HepG2 (cell line): ENCODE data around the gene PSMD6. TPM values are rescaled to one million over a fixed set of nuclear protein-coding genes. Genes with fewer than 3 reads are reported as not detected.

Experiments
- ATAC-seq: fragments of 200-7000 bp; cut with Tn5 transposase; 3 replicates; pipeline ENCODE4 v1.9.1; 2020; ENCODE audit warnings: mild to moderate bottlenecking, moderate library complexity
- BruUV-seq: library from RNA; stranded (reverse); fragments of 400-500 nt; replicated peaks from 2 replicates; lab custom pipeline; 2021; lab: Mats Ljungman, UMichigan
- CTCF ChIA-PET: fragments of 300-600 bp; formaldehyde crosslinking; extraction: SDS; loops from one replicate; lab custom pipeline; 2021; ENCODE audit warnings: low total read pairs, inconsistent platforms, low intra/inter-chr PET ratio; lab: Yijun Ruan, JAX
- POLR2A ChIA-PET: fragments of 350-600 bp; sonication (Branson Sonifier 250); formaldehyde crosslinking; loops from one replicate; lab custom pipeline; 2020; ENCODE audit warnings: antibody characterized with exemption, inconsistent platforms; lab: Yijun Ruan, JAX
- DNase-seq: peaks from one replicate; pipeline ENCODE4 v3.0.0-alpha.2; 2015; ENCODE audit warnings: low spot score
- FAIRE-seq: peaks from 3 replicates; lab custom pipeline; 2011; peaks lifted over from hg19 to GRCh38; lab: Jason Lieb, UNC
- H2AFZ ChIP-seq: one replicate; pipeline ENCODE4 v1.6.1; 2011; ENCODE audit warnings: low read length, inconsistent platforms
- H3K27ac ChIP-seq: fragments of 300-600 bp; 3 replicates; pipeline ENCODE4 v1.8.0; 2011; ENCODE audit warnings: mixed run types, mild to moderate bottlenecking, mixed read lengths, low read length, inconsistent platforms; ENCODE audit not compliant: insufficient read depth; ENCODE audit errors: extremely low read length
- H3K27me3 ChIP-seq, 2 experiments: fragments of 200-600 bp in 1 of 2; 2 replicates in 1 of 2; 3 replicates in 1 of 2; pipeline versions ENCODE4 v1.6.0 to v1.8.0; 2011; ENCODE audit warnings: low read length in 2 of 2, mild to moderate bottlenecking in 2 of 2, moderate library complexity in 2 of 2, inconsistent platforms in 1 of 2; ENCODE audit not compliant: insufficient read depth in 2 of 2, control insufficient read depth in 1 of 2
- H3K36me3 ChIP-seq, 2 experiments: fragments of 200-600 bp in 1 of 2; replicated peaks in 1 of 2; 2 replicates in 1 of 2; 3 replicates in 1 of 2; pipeline versions ENCODE4 v1.5.1 to v1.8.0; 2011; ENCODE audit warnings: low read length in 2 of 2, inconsistent platforms in 1 of 2; ENCODE audit not compliant: insufficient read depth in 2 of 2, control insufficient read depth in 1 of 2
- H3K4me1 ChIP-seq: 2 replicates; pipeline ENCODE4 v1.5.1; 2012; ENCODE audit warnings: low read length, inconsistent platforms; ENCODE audit not compliant: insufficient read depth
- H3K4me2 ChIP-seq: 2 replicates; pipeline ENCODE4 v1.6.0; 2011; ENCODE audit warnings: low read depth, low read length, inconsistent platforms
- H3K4me3 ChIP-seq, 3 experiments: fragments of 200-600 bp in 1 of 3; sonication (generic), shearing (Covaris generic) in 1 of 3; replicated peaks in 1 of 3; 2 replicates each; pipeline ENCODE4 v1.5.1; 2011 to 2016; ENCODE audit warnings: low read length in 3 of 3, inconsistent platforms in 2 of 3, low read depth in 2 of 3, mild to moderate bottlenecking in 2 of 3, control low read depth in 1 of 3, mixed read lengths in 1 of 3; ENCODE audit not compliant: insufficient read depth in 1 of 3
- H3K79me2 ChIP-seq: one replicate; pipeline ENCODE4 v1.6.1; 2011; ENCODE audit warnings: low read length, inconsistent platforms; ENCODE audit not compliant: insufficient read depth
- H3K9ac ChIP-seq: 2 replicates; pipeline ENCODE4 v1.6.0; 2011; ENCODE audit warnings: mild to moderate bottlenecking, low read depth, low read length, inconsistent platforms; ENCODE audit not compliant: insufficient read depth
- H3K9me3 ChIP-seq: 2 replicates; pipeline ENCODE4 v1.5.1; 2012; ENCODE audit warnings: mild to moderate bottlenecking, low read length
- H4K20me1 ChIP-seq: 2 replicates; pipeline ENCODE4 v1.6.0; 2011; ENCODE audit warnings: inconsistent platforms, mild to moderate bottlenecking, low read length, moderate library complexity; ENCODE audit not compliant: insufficient read depth
- GATA4 ChIP-seq: sonication (generic); IDR thresholded peaks from 2 replicates; pipeline ENCODE4 v1.6.1; 2016; ENCODE audit warnings: antibody characterized with exemption, low read depth, borderline replicate concordance
- NCOA1 ChIP-seq: sonication (generic); formaldehyde crosslinking; IDR thresholded peaks from 2 replicates; pipeline ENCODE4 v1.9.0; 2021; ENCODE audit warnings: missing genetic modification reagents
- NFKBIZ ChIP-seq: IDR thresholded peaks from 2 replicates; pipeline ENCODE4 v1.6.1; 2018; ENCODE audit warnings: missing genetic modification reagents, missing compliant biosample characterization
- NR2F1 ChIP-seq, 2 experiments: fragments of 450-650 bp in 1 of 2; formaldehyde crosslinking in 1 of 2; IDR thresholded peaks; 2 replicates each; pipeline versions ENCODE4 v1.5.0 to v1.6.1; 2016 to 2020; ENCODE audit warnings: mild to moderate bottlenecking in 1 of 2, missing compliant biosample characterization in 1 of 2, missing genetic modification reagents in 1 of 2, moderate library complexity in 1 of 2
- XBP1 ChIP-seq: sonication (generic); formaldehyde crosslinking; IDR thresholded peaks from 2 replicates; pipeline ENCODE4 v1.5.0; 2020; ENCODE audit warnings: missing genetic modification reagents
- ZKSCAN8 ChIP-seq: IDR thresholded peaks from 2 replicates; pipeline ENCODE4 v1.6.1; 2016; ENCODE audit warnings: borderline replicate concordance, missing genetic modification reagents, missing compliant biosample characterization
- ZNF329 ChIP-seq: sonication (generic); formaldehyde crosslinking; IDR thresholded peaks from 2 replicates; pipeline ENCODE4 v1.9.0; 2021; ENCODE audit warnings: low read depth, mild to moderate bottlenecking, missing genetic modification reagents
- ZNF670 ChIP-seq: sonication (generic); formaldehyde crosslinking; IDR thresholded peaks from 2 replicates; pipeline ENCODE4 v1.8.0; 2022; ENCODE audit warnings: mild to moderate bottlenecking, missing genetic modification reagents, borderline replicate concordance
- ZNF782 ChIP-seq: sonication (generic); formaldehyde crosslinking; IDR thresholded peaks from 2 replicates; pipeline ENCODE4 v1.4.0; 2020; ENCODE audit warnings: missing genetic modification reagents, mild to moderate bottlenecking, borderline replicate concordance
- WGBS: methylation state at CpG from one replicate; pipeline ENCODE4 v1.1.6; 2017; ENCODE audit warnings: low lambda C conversion rate; 5-methylcytosine and 5-hydroxymethylcytosine counted together
- in situ Hi-C: cut with HindIII; loops from 2 replicates; pipeline ENCODE4 v1.10.0; 2017; ENCODE audit warnings: low pct_unique_long_range_greater_than_20kb; ENCODE audit not compliant: extremely low pct_ligation_motif_present
- intact Hi-C: fragments of 100-400 bp; cut with micrococcal nuclease; formaldehyde crosslinking; loops from one replicate; pipeline ENCODE4 v1.10.0; 2022; ENCODE audit not compliant: unreplicated experiment
- polyA plus RNA-seq, 8 experiments: library from polyadenylated mRNA; depleted of rRNA in 3 of 8; stranded (reverse) in 7 of 8; unstranded in 1 of 8; fragments of >200 nt; fragmentation: Illumina TruSeq in 4 of 8; extraction: Trizol in 4 of 8; gene quantifications; 2 replicates each; pipeline versions ENCODE4 v1.2.1 to v1.2.3, GENCODE V29; 2011 to 2016; ENCODE audit warnings: low read depth in 4 of 8, missing spikeins in 1 of 8, mixed read lengths in 1 of 8; ENCODE audit not compliant: insufficient read depth in 1 of 8
- total RNA-seq, 5 experiments: library from RNA; depleted of rRNA; stranded (reverse); fragments of >200 nt; fragmentation: Illumina TruSeq; extraction: Trizol; gene quantifications; 2 replicates each; pipeline ENCODE4 v1.2.3, GENCODE V29; 2016; ENCODE audit warnings: low read depth in 1 of 5
- TF ChIP-seq, protein P1 (sequence below): sonication (generic); formaldehyde crosslinking; IDR thresholded peaks from 2 replicates; pipeline ENCODE4 v1.5.1; 2020; ENCODE audit warnings: mild to moderate bottlenecking, missing genetic modification reagents
- TF ChIP-seq, protein P2 (sequence below): sonication (generic); formaldehyde crosslinking; IDR thresholded peaks from 2 replicates; pipeline ENCODE4 v1.5.0; 2020; ENCODE audit warnings: mild to moderate bottlenecking, missing genetic modification reagents, moderate library complexity
- TF ChIP-seq, protein P3 (sequence below): sonication (generic); formaldehyde crosslinking; IDR thresholded peaks from 2 replicates; pipeline ENCODE4 v1.5.1; 2020; ENCODE audit warnings: mild to moderate bottlenecking, missing genetic modification reagents, moderate library complexity

The PSMD6 gene
- total and polyA plus RNA-seq, 2 of the 13 experiments (the other 11 are each of a cell fraction or from before 2014, with no cell fraction given), result 36.8 to 117 TPM

DNA sequence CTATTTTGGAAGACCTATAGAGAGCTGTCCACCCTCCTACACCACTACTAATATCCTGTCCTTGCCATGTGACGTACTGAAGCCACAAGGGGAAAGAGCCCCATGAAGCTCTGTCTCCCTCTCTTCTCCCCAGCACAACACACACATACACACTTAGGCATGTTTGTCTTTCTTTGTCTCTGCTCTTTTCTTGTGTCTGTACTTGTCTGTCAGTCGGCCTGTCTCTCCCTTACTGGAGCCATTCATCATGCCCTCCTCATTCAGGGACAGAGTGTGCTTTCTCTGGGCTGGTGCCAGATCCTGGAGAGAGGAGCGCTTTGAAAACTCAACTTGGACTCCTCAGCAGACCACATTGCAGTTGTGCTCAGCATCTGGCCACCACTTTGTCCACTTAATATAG lies 47.6 kb downstream of the PSMD6 start (continued):
- TF ChIP-seq, protein P1, sequence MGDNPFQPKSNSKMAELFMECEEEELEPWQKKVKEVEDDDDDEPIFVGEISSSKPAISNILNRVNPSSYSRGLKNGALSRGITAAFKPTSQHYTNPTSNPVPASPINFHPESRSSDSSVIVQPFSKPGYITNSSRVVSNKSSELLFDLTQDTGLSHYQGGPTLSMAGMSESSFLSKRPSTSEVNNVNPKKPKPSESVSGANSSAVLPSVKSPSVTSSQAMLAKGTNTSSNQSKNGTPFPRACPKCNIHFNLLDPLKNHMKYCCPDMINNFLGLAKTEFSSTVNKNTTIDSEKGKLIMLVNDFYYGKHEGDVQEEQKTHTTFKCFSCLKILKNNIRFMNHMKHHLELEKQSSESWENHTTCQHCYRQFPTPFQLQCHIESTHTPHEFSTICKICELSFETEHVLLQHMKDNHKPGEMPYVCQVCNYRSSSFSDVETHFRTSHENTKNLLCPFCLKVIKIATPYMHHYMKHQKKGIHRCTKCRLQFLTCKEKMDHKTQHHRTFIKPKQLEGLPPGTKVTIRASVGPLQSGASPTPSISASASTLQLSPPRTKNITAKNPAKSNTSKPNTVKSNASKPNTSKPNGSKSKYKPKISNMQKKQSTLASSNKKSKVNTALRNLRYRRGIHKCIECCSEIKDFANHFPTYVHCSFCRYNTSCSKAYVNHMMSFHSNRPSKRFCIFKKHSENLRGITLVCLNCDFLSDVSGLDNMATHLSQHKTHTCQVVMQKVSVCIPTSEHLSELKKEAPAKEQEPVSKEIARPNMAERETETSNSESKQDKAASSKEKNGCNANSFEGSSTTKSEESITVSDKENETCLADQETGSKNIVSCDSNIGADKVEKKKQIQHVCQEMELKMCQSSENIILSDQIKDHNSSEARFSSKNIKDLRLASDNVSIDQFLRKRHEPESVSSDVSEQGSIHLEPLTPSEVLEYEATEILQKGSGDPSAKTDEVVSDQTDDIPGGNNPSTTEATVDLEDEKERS (CRISPR knock-in tag), result no peak
- no peak for TF ChIP-seq XBP1 (CRISPR knock-in tag)

DNA sequence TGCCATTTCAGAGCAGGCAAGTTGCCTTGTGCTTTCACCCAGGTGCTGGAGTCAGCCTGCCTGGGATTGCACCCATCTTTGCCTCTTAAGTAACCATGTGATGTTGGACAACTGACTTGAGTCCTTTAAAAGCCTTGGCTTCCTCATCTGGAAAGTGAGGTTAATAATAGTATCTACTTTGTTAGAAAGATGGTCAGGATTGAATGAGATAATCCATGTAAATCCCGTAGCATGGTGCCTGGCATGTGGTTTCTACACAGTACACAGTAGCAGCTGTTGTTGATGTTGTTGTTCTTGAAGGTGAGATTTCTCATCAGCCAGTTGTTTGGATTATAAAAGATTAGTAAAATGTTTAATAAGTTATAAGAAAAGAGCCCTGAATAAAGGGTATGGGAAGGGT lies 48.8 kb downstream of the PSMD6 start:
- Histone ChIP-seq H3K9ac (no peak overlapping the region), H3K27ac (no peak overlapping the region), H3K27me3 (no peaks in the 10 kb centered on the region), H2AFZ (no peak overlapping the region), H3K4me1 (peaks cover 52% of the 10 kb centered on the region), H3K79me2 (peaks cover 74% of the 10 kb centered on the region), H3K9me3 (no peaks in the 10 kb centered on the region), H4K20me1 (no peaks in the 10 kb centered on the region), H3K36me3 (peaks cover 1 to 3% of the 10 kb centered on the region in 2 experiments; a peak in 4 of 5 replicates), H3K4me3 (no peak overlapping the region), H3K4me2 (no peak overlapping the region)
- BruUV-seq, result no TSS peak
- intact Hi-C loops, result no loop called here
- TF ChIP-seq, protein P2, sequence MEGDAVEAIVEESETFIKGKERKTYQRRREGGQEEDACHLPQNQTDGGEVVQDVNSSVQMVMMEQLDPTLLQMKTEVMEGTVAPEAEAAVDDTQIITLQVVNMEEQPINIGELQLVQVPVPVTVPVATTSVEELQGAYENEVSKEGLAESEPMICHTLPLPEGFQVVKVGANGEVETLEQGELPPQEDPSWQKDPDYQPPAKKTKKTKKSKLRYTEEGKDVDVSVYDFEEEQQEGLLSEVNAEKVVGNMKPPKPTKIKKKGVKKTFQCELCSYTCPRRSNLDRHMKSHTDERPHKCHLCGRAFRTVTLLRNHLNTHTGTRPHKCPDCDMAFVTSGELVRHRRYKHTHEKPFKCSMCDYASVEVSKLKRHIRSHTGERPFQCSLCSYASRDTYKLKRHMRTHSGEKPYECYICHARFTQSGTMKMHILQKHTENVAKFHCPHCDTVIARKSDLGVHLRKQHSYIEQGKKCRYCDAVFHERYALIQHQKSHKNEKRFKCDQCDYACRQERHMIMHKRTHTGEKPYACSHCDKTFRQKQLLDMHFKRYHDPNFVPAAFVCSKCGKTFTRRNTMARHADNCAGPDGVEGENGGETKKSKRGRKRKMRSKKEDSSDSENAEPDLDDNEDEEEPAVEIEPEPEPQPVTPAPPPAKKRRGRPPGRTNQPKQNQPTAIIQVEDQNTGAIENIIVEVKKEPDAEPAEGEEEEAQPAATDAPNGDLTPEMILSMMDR (CRISPR knock-in tag), result no peak
- TF ChIP-seq NFKBIZ (CRISPR knock-in tag) (no peak), ZNF329 (CRISPR knock-in tag) (no peak), GATA4 (no peak), NCOA1 (CRISPR knock-in tag) (no peak), ZNF670 (no peak), ZNF782 (CRISPR knock-in tag) (no peak), ZKSCAN8 (CRISPR knock-in tag) (no peak), NR2F1 (CRISPR knock-in tag; IDR thresholded peaks at IDR 0.05) (no peak)
- TF ChIP-seq, protein P3, sequence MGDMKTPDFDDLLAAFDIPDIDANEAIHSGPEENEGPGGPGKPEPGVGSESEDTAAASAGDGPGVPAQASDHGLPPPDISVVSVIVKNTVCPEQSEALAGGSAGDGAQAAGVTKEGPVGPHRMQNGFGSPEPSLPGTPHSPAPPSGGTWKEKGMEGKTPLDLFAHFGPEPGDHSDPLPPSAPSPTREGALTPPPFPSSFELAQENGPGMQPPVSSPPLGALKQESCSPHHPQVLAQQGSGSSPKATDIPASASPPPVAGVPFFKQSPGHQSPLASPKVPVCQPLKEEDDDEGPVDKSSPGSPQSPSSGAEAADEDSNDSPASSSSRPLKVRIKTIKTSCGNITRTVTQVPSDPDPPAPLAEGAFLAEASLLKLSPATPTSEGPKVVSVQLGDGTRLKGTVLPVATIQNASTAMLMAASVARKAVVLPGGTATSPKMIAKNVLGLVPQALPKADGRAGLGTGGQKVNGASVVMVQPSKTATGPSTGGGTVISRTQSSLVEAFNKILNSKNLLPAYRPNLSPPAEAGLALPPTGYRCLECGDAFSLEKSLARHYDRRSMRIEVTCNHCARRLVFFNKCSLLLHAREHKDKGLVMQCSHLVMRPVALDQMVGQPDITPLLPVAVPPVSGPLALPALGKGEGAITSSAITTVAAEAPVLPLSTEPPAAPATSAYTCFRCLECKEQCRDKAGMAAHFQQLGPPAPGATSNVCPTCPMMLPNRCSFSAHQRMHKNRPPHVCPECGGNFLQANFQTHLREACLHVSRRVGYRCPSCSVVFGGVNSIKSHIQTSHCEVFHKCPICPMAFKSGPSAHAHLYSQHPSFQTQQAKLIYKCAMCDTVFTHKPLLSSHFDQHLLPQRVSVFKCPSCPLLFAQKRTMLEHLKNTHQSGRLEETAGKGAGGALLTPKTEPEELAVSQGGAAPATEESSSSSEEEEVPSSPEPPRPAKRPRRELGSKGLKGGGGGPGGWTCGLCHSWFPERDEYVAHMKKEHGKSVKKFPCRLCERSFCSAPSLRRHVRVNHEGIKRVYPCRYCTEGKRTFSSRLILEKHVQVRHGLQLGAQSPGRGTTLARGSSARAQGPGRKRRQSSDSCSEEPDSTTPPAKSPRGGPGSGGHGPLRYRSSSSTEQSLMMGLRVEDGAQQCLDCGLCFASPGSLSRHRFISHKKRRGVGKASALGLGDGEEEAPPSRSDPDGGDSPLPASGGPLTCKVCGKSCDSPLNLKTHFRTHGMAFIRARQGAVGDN, result no peak
- ChIA-PET POLR2A (no interaction called here), CTCF (no interaction called here)
- 100% methylated on average over 1 of the region's 1 CpG for WGBS
- in situ Hi-C loops, result no loop called here
- FAIRE-seq (no peak), DNase-seq (no peak), ATAC-seq (no peak)
